K562 (cell line): ENCODE data around the gene H2BK1. TPM values are rescaled to one million over a fixed set of nuclear protein-coding genes. Genes with fewer than 3 reads are reported as not detected.

Source experiments
- ARID3B ChIP-seq: fragments of 250-450 bp; sonication (Bioruptor Pico); IDR thresholded peaks from 2 replicates; pipeline ENCODE4 v1.4.0; 2020; ENCODE audit warnings: borderline replicate concordance
- GABPB2 ChIP-seq: fragments of 250-450 bp; sonication (Bioruptor Pico); conservative IDR thresholded peaks from 2 replicates; pipeline ENCODE4 v1.5.1; 2021; ENCODE audit warnings: mild to moderate bottlenecking
- MAFG ChIP-seq: fragments of 450-650 bp; conservative IDR thresholded peaks from 2 replicates; pipeline ENCODE4 v1.6.1; 2016; ENCODE audit warnings: missing genetic modification characterization, missing compliant biosample characterization
- MAX ChIP-seq: sonication (generic); formaldehyde crosslinking; IDR thresholded peaks from 2 replicates; pipeline ENCODE4 v1.9.0; 2022; ENCODE audit warnings: mild to moderate bottlenecking, missing genetic modification reagents
- MCM3 ChIP-seq: fragments of 450-650 bp; IDR thresholded peaks from 2 replicates; pipeline ENCODE4 v1.6.1; 2016
- MED1 ChIP-seq: sonication (generic); formaldehyde crosslinking; IDR thresholded peaks from 2 replicates; pipeline ENCODE4 v1.8.1; 2023; ENCODE audit warnings: missing genetic modification reagents, borderline replicate concordance
- MLLT1 ChIP-seq, 2 experiments: fragments of 450-650 bp; IDR thresholded peaks; 2 replicates each; pipeline ENCODE4 v1.6.1; 2016
- NFRKB ChIP-seq: fragments of 450-650 bp; IDR thresholded peaks from 2 replicates; pipeline ENCODE4 v1.6.1; 2016; ENCODE audit warnings: low read depth
- NFYB ChIP-seq: IDR thresholded peaks from 2 replicates; pipeline ENCODE4 v1.6.1; 2011; ENCODE audit warnings: mild to moderate bottlenecking, moderate library complexity; ENCODE audit not compliant: insufficient read length; ENCODE audit errors: extremely low read depth
- PCBP1 ChIP-seq: fragments of 200-400 bp; formaldehyde crosslinking; IDR thresholded peaks from 2 replicates; pipeline ENCODE4 v1.6.1; 2018; ENCODE audit warnings: mild to moderate bottlenecking, low read depth, low read length; ENCODE audit not compliant: poor library complexity, severe bottlenecking
- RCOR1 ChIP-seq, 2 experiments: IDR thresholded peaks; 2 replicates each; pipeline ENCODE4 v1.6.1; 2012; ENCODE audit warnings: low read depth in 2 of 2, low read length in 2 of 2, borderline replicate concordance in 1 of 2, improper control_type of control experiment in 1 of 2
- SLC30A9 ChIP-seq: fragments of 250-450 bp; sonication (Bioruptor Pico); IDR thresholded peaks from 2 replicates; pipeline ENCODE4 v1.8.0; 2022; ENCODE audit warnings: mild to moderate bottlenecking, moderate library complexity
- TGIF2 ChIP-seq: sonication (generic); formaldehyde crosslinking; IDR thresholded peaks from 2 replicates; pipeline ENCODE4 v1.8.1; 2022; ENCODE audit warnings: mild to moderate bottlenecking, missing genetic modification reagents, moderate library complexity
- TSHZ1 ChIP-seq: fragments of 250-450 bp; sonication (Bioruptor Pico); IDR thresholded peaks from 2 replicates; pipeline ENCODE4 v1.4.0; 2020; ENCODE audit warnings: mild to moderate bottlenecking, moderate library complexity
- ZBTB26 ChIP-seq: fragments of 450-650 bp; formaldehyde crosslinking; IDR thresholded peaks from 2 replicates; pipeline ENCODE4 v1.4.0; 2022; ENCODE audit warnings: missing genetic modification characterization
- ZNF280A ChIP-seq: fragments of 450-650 bp; IDR thresholded peaks from 2 replicates; pipeline ENCODE4 v1.6.1; 2018; ENCODE audit warnings: mild to moderate bottlenecking, low read depth; ENCODE audit not compliant: partially characterized antibody
- ZNF764 ChIP-seq: fragments of 250-450 bp; sonication (Bioruptor Pico); IDR thresholded peaks from 2 replicates; pipeline ENCODE4 v1.4.0; 2020; ENCODE audit warnings: low read depth, mild to moderate bottlenecking, moderate library complexity
- polyA plus RNA-seq, 8 experiments: library from polyadenylated mRNA; depleted of rRNA in 4 of 8; stranded (reverse) in 5 of 8; unstranded in 3 of 8; fragments of >200 nt; fragmentation: Nextera tagmentation in 2 of 8; fragmentation: Illumina TruSeq in 1 of 8; extraction: Ambion mirVana in 2 of 8; extraction: Trizol in 1 of 8; gene quantifications; 2 replicates each; pipeline versions ENCODE4 v1.2.1 to v1.2.3, GENCODE V29; 2011 to 2014; ENCODE audit warnings: inconsistent platforms in 1 of 8, missing spikeins in 1 of 8
- total RNA-seq, 7 experiments: library from RNA; depleted of rRNA in 6 of 7; stranded (reverse); fragments of >200 nt in 6 of 7; fragmentation: Illumina TruSeq in 2 of 7; extraction: Trizol in 2 of 7; gene quantifications; 2 replicates each; pipeline versions ENCODE4 v1.2.1 to v1.2.3, GENCODE V29; 2011 to 2021; ENCODE audit warnings: low replicate concordance in 1 of 7

Gene H2BK1
- total and polyA plus RNA-seq, 9 of the 15 experiments (the other 6 are each of a cell fraction or from before 2014, with no cell fraction given) = not detected

- TF ChIP-seq ZNF280A (peak; percentile 45), MCM3 (0 out of 2 replicates have a peak, but pooled peaks have one; percentile 47), MLLT1 (IDR thresholded peaks at IDR 0.05) (peak; percentile 66 to 91), MED1 (CRISPR knock-in tag) (no peak), MAX (CRISPR knock-in tag) (peak; percentile 54), ZBTB26 (CRISPR knock-in tag) (0 out of 2 replicates have a peak, but pooled peaks have one; percentile 43), RCOR1 (IDR thresholded peaks at IDR 0.05; ENCODE audit: borderline replicate concordance in 1 of 2, low read depth in 2 of 2, low read length in 2 of 2) (peak in 1 of 2 experiments; percentile 53; a peak in 1 of 4 replicates), NFYB (no peak), GABPB2 (no peak), PCBP1 (peak; percentile 91), TSHZ1 (no peak), SLC30A9 (no peak), MAFG (tag) (no peak), NFRKB (peak; percentile 25; the same call in 1 of the 2 replicates), ARID3B (no peak), TGIF2 (no peak), ZNF764 (CRISPR knock-in tag) (no peak)
Observed at GRCh38 chr7:151168003-151168786, 42.1 kb downstream of the H2BK1 start (continued).
